Neuronal stem cell (in vitro differentiated cells): ENCODE data around the gene CREB3L1.

Source experiments
- DNase-seq: peaks from one replicate; pipeline ENCODE4 v3.0.0-alpha.2; 2013; ENCODE audit warnings: low spot score
- H2AFZ ChIP-seq: one replicate; pipeline ENCODE4 v1.6.1; 2013; ENCODE audit warnings: mild to moderate bottlenecking, low read length, inconsistent platforms
- H2AK5ac ChIP-seq: 2 replicates; pipeline ENCODE4 v1.6.1; 2013; ENCODE audit warnings: low read depth, mild to moderate bottlenecking, inconsistent platforms, low read length, moderate library complexity, mixed read lengths
- H2BK120ac ChIP-seq: 2 replicates; pipeline ENCODE4 v1.6.1; 2013; ENCODE audit warnings: low read depth, mild to moderate bottlenecking, inconsistent platforms, low read length, moderate library complexity, mixed read lengths
- H2BK12ac ChIP-seq: one replicate; pipeline ENCODE4 v1.6.1; 2013; ENCODE audit warnings: low read length, inconsistent platforms
- H2BK15ac ChIP-seq: 2 replicates; pipeline ENCODE4 v1.6.1; 2013; ENCODE audit warnings: mild to moderate bottlenecking, low read length, inconsistent platforms, mixed read lengths
- H2BK5ac ChIP-seq: one replicate; pipeline ENCODE4 v1.6.1; 2013; ENCODE audit warnings: inconsistent platforms, mild to moderate bottlenecking, low read length, moderate library complexity
- H3K14ac ChIP-seq: one replicate; pipeline ENCODE4 v1.6.1; 2013; ENCODE audit warnings: low read length, inconsistent platforms
- H3K18ac ChIP-seq: 2 replicates; pipeline ENCODE4 v1.6.1; 2013; ENCODE audit warnings: low read length, inconsistent platforms
- H3K23ac ChIP-seq: 2 replicates; pipeline ENCODE4 v1.6.1; 2013; ENCODE audit warnings: low read depth, mild to moderate bottlenecking, mixed read lengths, low read length, inconsistent platforms; ENCODE audit not compliant: poor library complexity
- H3K27ac ChIP-seq: replicated peaks from 3 replicates; pipeline ENCODE4 v1.5.1; 2013; ENCODE audit warnings: low read length, inconsistent platforms
- H3K27me3 ChIP-seq, 3 experiments: 2 replicates each; pipeline ENCODE4 v1.6.1; 2013; ENCODE audit warnings: low read length in 3 of 3, mild to moderate bottlenecking in 2 of 3, inconsistent platforms in 1 of 3, low read depth in 1 of 3, mixed read lengths in 1 of 3, moderate library complexity in 1 of 3; ENCODE audit not compliant: control insufficient read depth in 3 of 3, insufficient read depth in 3 of 3
- H3K36me3 ChIP-seq, 2 donors: replicated peaks in 1 of 2; 2 replicates each; pipeline ENCODE4 v1.6.1; 2013; ENCODE audit warnings: low read length in 2 of 2; ENCODE audit not compliant: control insufficient read depth in 2 of 2, insufficient read depth in 2 of 2
- H3K4ac ChIP-seq: 2 replicates; pipeline ENCODE4 v1.6.1; 2013; ENCODE audit warnings: inconsistent platforms, mild to moderate bottlenecking, low read length, moderate library complexity
- H3K4me1 ChIP-seq, 2 donors: 1 replicate in 1 of 2; 2 replicates in 1 of 2; pipeline ENCODE4 v1.6.1; 2013; ENCODE audit warnings: low read length in 2 of 2, low read depth in 1 of 2; ENCODE audit not compliant: control insufficient read depth in 2 of 2, insufficient read depth in 1 of 2
- H3K4me2 ChIP-seq: one replicate; pipeline ENCODE4 v1.6.1; 2013; ENCODE audit warnings: mild to moderate bottlenecking, low read length, inconsistent platforms; ENCODE audit not compliant: insufficient read depth, poor library complexity, severe bottlenecking
- H3K4me3 ChIP-seq, 2 donors: 2 replicates each; pipeline ENCODE4 v1.5.1; 2013; ENCODE audit warnings: low read length in 2 of 2, mild to moderate bottlenecking in 2 of 2, inconsistent platforms in 1 of 2, moderate library complexity in 1 of 2
- H3K79me1 ChIP-seq: one replicate; pipeline ENCODE4 v1.6.1; 2013; ENCODE audit warnings: low read depth, mild to moderate bottlenecking, inconsistent platforms, low read length, moderate library complexity
- H3K9ac ChIP-seq: one replicate; pipeline ENCODE4 v1.6.1; 2013; ENCODE audit warnings: mild to moderate bottlenecking, low read depth, low read length, inconsistent platforms; ENCODE audit not compliant: poor library complexity
- H3K9me3 ChIP-seq, 2 donors: replicated peaks in 1 of 2; 2 replicates each; pipeline versions ENCODE3 to v1.6.1; 2013; ENCODE audit warnings: low read length in 2 of 2, mild to moderate bottlenecking in 2 of 2, inconsistent platforms in 1 of 2, low read depth in 1 of 2, mixed read lengths in 1 of 2, moderate library complexity in 1 of 2; ENCODE audit not compliant: control insufficient read depth in 2 of 2, insufficient read depth in 1 of 2
- H4K8ac ChIP-seq: one replicate; pipeline ENCODE4 v1.6.1; 2013; ENCODE audit warnings: low read depth, mild to moderate bottlenecking, inconsistent platforms, low read length, moderate library complexity
- H4K91ac ChIP-seq: one replicate; pipeline ENCODE4 v1.6.1; 2013; ENCODE audit warnings: low read length, low read depth, mild to moderate bottlenecking, inconsistent platforms; ENCODE audit not compliant: poor library complexity
- WGBS, 2 donors: extraction: QIAGEN DNeasy Blood & Tissue Kit; methylation state at CpG; one replicate each; pipeline ENCODE4 v1.1.7; 2013; ENCODE audit warnings: missing lambda C conversion rate in 2 of 2, mixed read lengths in 1 of 2; ENCODE audit not compliant: insufficient read length in 2 of 2, insufficient replicate concordance in 1 of 2; ENCODE audit errors: extremely low coverage in 2 of 2; 5-methylcytosine and 5-hydroxymethylcytosine counted together

CREB3L1 gene

GRCh38 chr11:46271407-46271806 is 6.1 kb upstream of the CREB3L1 start:
- H2BK120ac ChIP-seq = no peak overlapping the region
- H3K9ac ChIP-seq = no peak overlapping the region
- H3K36me3 ChIP-seq = no peaks in the 10 kb centered on the region
- no peak overlapping the region for H3K14ac ChIP-seq
- no peak overlapping the region for H4K91ac ChIP-seq
- H3K27me3 ChIP-seq = peaks cover 0 to 58% (median 0%) of the 10 kb centered on the region in 3 experiments
- H3K79me1 ChIP-seq = no peaks in the 10 kb centered on the region
- no peak for DNase-seq
- H3K4me2 ChIP-seq = no peak overlapping the region
- no peak overlapping the region for H2BK5ac ChIP-seq
- no peak overlapping the region for H3K23ac ChIP-seq
- H2BK12ac ChIP-seq = no peak overlapping the region
- H2AFZ ChIP-seq = no peak overlapping the region
- H3K4me1 ChIP-seq = peaks cover 2 to 9% of the 10 kb centered on the region in 2 donors
- H4K8ac ChIP-seq = no peak overlapping the region
- no peaks in the 10 kb centered on the region for H3K9me3 ChIP-seq
- H3K27ac ChIP-seq = no peak overlapping the region
- no CpG with 5 or more reads among the region's 1 CpG for WGBS, 2 donors
- H2AK5ac ChIP-seq = no peak overlapping the region
- no peak overlapping the region for H3K18ac ChIP-seq
- H3K4ac ChIP-seq = no peak overlapping the region
- H3K4me3 ChIP-seq = no peak overlapping the region
- H2BK15ac ChIP-seq = no peak overlapping the region

DNA sequence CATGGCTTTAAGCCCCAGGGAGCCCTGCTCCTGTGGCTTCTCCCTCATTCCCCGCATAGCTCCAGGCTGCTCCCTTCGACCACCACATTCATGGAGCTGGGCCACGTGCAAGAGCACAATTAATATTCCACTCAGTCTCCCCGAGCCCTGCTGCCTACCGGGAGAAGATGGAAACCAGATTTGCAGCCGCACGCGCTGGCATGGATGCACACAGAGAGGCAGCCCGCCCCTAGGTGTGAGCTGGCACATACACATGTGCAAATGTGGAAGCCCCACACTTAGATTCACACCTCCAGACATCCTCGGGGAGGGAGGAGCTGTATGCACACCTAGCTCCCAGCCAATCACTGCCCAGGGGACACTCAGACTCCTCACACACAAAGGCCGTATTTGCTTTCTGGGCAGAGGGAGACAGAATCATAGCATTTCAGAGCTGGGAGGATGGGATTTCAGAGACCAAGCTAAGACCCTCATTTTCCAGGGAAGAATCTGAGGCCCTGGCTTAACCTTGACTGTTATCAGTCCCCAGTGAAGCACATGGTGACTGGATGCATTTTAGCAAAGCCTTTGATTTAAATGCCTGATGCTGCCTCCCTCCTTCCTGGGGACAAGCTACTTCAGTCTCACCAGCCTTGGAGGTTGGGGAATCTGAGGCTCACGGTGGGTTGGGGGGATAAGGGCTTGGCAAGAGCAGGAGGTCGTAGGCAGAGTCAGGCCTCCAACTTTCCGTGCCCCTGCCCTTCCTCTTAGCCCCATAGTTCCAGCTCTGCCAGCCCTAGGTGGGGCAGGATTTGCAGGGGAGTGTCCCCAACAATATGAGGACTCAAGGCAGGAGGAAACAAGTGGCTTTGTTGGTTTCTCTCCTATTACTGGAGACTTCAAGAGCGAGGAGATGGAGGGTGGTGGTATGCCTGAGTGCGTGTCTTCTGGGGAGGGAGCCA is 5.3 kb upstream of the CREB3L1 start:
- no peaks in the 10 kb centered on the region for H3K36me3 ChIP-seq
- no peak overlapping the region for H3K23ac ChIP-seq
- H3K9me3 ChIP-seq = no peaks in the 10 kb centered on the region
- peak overlapping the region; percentile 23 for H3K18ac ChIP-seq
- H3K14ac ChIP-seq = no peak overlapping the region
- peak overlapping the region; percentile 19 for H4K91ac ChIP-seq
- no peak overlapping the region for H2AFZ ChIP-seq
- no peak overlapping the region for H3K4ac ChIP-seq
- H2AK5ac ChIP-seq = no peak overlapping the region
- no peaks in the 10 kb centered on the region for H3K79me1 ChIP-seq
- H2BK5ac ChIP-seq = peak overlapping the region; percentile 14
- no peak overlapping the region for H3K4me3 ChIP-seq
- H2BK12ac ChIP-seq = no peak overlapping the region
- H2BK120ac ChIP-seq = no peak overlapping the region
- WGBS, 2 donors = no CpG with 5 or more reads among the region's 16 CpGs
- no peak for DNase-seq
- H3K4me2 ChIP-seq = no peak overlapping the region
- peaks cover 0 to 64% (median 0%) of the 10 kb centered on the region in 3 experiments for H3K27me3 ChIP-seq
- no peak overlapping the region for H4K8ac ChIP-seq
- no peak overlapping the region for H3K9ac ChIP-seq
- H3K4me1 ChIP-seq = peaks cover 2 to 10% of the 10 kb centered on the region in 2 donors
- H2BK15ac ChIP-seq = no peak overlapping the region
- no peak overlapping the region for H3K27ac ChIP-seq

DNA sequence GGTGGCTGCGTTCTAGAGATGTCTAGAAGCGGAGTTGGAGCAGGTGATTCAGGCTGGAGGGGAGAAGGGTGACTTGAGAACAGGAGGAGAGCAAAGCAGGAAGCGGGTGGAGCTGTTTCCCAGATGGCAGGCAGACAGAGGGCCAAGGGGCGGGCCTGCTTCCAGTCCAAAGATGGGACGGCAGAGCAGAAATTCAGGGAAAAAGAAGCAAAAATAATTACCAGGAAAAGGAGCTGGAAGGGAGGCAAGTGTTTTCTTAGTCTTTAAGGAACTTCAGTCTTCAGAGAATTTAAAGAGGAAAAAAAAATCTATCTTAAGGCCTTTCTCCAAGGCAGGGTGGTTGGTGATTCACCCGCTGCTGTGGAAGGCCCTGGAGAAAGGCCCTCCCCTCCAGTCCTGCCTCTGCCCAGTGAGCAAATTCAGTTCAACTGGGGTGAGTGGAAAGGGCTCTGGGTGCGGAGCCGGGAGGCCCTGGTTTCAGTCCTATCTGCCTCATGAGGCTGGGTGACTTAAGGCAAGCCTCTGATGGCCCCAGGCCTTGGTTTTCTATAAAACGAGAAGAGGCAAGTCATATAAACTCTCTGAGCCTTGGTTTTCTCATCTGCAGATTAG is 4.5 kb upstream of the CREB3L1 start:
- no peak overlapping the region for H3K14ac ChIP-seq
- peaks cover 4 to 12% of the 10 kb centered on the region in 2 donors for H3K4me1 ChIP-seq
- H3K4me3 ChIP-seq = no peak overlapping the region
- no peaks in the 10 kb centered on the region for H3K9me3 ChIP-seq
- H2AFZ ChIP-seq = no peak overlapping the region
- H2BK5ac ChIP-seq = no peak overlapping the region
- no peaks in the 10 kb centered on the region for H3K36me3 ChIP-seq
- no peak overlapping the region for H3K23ac ChIP-seq
- no peak overlapping the region for H3K4ac ChIP-seq
- no peak overlapping the region for H2BK120ac ChIP-seq
- H3K4me2 ChIP-seq = no peak overlapping the region
- H3K27me3 ChIP-seq = peaks cover 0 to 70% (median under 1%) of the 10 kb centered on the region in 3 experiments
- peak overlapping the region; percentile 23 for H3K18ac ChIP-seq
- H2BK15ac ChIP-seq = no peak overlapping the region
- H3K79me1 ChIP-seq = no peaks in the 10 kb centered on the region
- no peak overlapping the region for H4K8ac ChIP-seq
- no peak overlapping the region for H2AK5ac ChIP-seq
- no peak overlapping the region for H3K9ac ChIP-seq
- no peak overlapping the region for H4K91ac ChIP-seq
- no CpG with 5 or more reads among the region's 9 CpGs for WGBS, 2 donors
- no peak overlapping the region for H2BK12ac ChIP-seq
- no peak for DNase-seq
- H3K27ac ChIP-seq = no peak overlapping the region
